ENCODE measurements around the gene SLC47A1. TPM values are rescaled to one million over a fixed set of nuclear protein-coding genes. Genes with fewer than 3 reads are reported as not detected.
"Not testable (repeated sequence)": the region's sequence is repeated elsewhere in the genome, so short reads cannot be mapped to it uniquely, and the experiment has no call there.

The SLC47A1 gene
- total and polyA plus RNA-seq, 8 donors, result 0.25 to 1.3 (median 0.81) TPM; not detected in 2

GRCh38 chr17:19520641-19521040 is 13.0 kb upstream of the SLC47A1 start:
- Histone ChIP-seq H3K4me3 (no peak overlapping the region), H3K36me3 (no peaks in the 10 kb centered on the region), H3K27me3 (no peaks in the 10 kb centered on the region), H3K4me1 (no peaks in the 10 kb centered on the region), H3K9me3 (no peaks in the 10 kb centered on the region), H3K27ac (no peak overlapping the region)
- intact Hi-C loops (cut with DNase I; ENCODE audit: low total_unique reads), result loop anchor here (10.0 kb wide), 1 partner anchor 114 kb away; no protein-coding TSS in a partner anchor
- TF ChIP-seq POLR2A (IDR thresholded peaks at IDR 0.05), result no peak
- DNase-seq, result no peak
- 87 to 89% (median 87%) methylated on average over 5 of the region's 5 CpGs for WGBS, 5 donors

GRCh38 chr17:19523690-19524089 is 10.0 kb upstream of the SLC47A1 start:
- Histone ChIP-seq H3K27me3 (no peaks in the 10 kb centered on the region), H3K36me3 (no peaks in the 10 kb centered on the region), H3K27ac (no peak overlapping the region), H3K4me1 (peaks cover 0 to 4% (median 0%) of the 10 kb centered on the region in 4 donors), H3K9me3 (no peaks in the 10 kb centered on the region), H3K4me3 (no peak overlapping the region)
- 75 to 87% (median 82%) methylated on average over 9 of the region's 9 CpGs for WGBS, 5 donors
- intact Hi-C loops (cut with DNase I; ENCODE audit: low total_unique reads), result loop anchor here (10.0 kb wide), 1 partner anchor 111 kb away; no protein-coding TSS in a partner anchor
- TF ChIP-seq POLR2A (IDR thresholded peaks at IDR 0.05) (no peak), EP300 (IDR thresholded peaks at IDR 0.05) (no peak)
- DNase-seq, result no peak

- DNase-seq, H3K9me3 ChIP-seq, H3K4me3 ChIP-seq, H3K27me3 ChIP-seq, H3K36me3 ChIP-seq, H3K4me1 ChIP-seq: not testable (repeated sequence)
- intact Hi-C loops (cut with DNase I; ENCODE audit: low total_unique reads), result loop anchor here (10.0 kb wide), 1 partner anchor 108 kb away; no protein-coding TSS in a partner anchor
- H3K27ac ChIP-seq, result peak overlapping the region in 1 of 5 donors; percentile 12
- WGBS, 5 donors, result 87 to 96% (median 91%) methylated on average over 4 of the region's 4 CpGs
Observed at GRCh38 chr17:19526950-19527349, 6.7 kb upstream of the SLC47A1 start.

- intact Hi-C loops (cut with DNase I; ENCODE audit: low total_unique reads), result no loop called here
- Histone ChIP-seq H3K27me3 (peaks cover 0 to 39% (median 24%) of the 10 kb centered on the region in 3 donors), H3K27ac (no peak overlapping the region), H3K36me3 (no peaks in the 10 kb centered on the region), H3K9me3 (no peaks in the 10 kb centered on the region), H3K4me3 (no peak overlapping the region), H3K4me1 (peaks cover 13 to 19% (median 17%) of the 10 kb centered on the region in 4 donors)
- TF ChIP-seq EP300 (IDR thresholded peaks at IDR 0.05) (no peak), POLR2AphosphoS5 (IDR thresholded peaks at IDR 0.05) (no peak), CTCF (IDR thresholded peaks at IDR 0.05) (no peak), POLR2A (IDR thresholded peaks at IDR 0.05) (no peak)
- DNase-seq, result no peak
- 77 to 91% (median 86%) methylated on average over 8 of the region's 8 CpGs for WGBS, 5 donors
Observed at GRCh38 chr17:19531780-19532501, 1.7 kb upstream of the SLC47A1 start.

GRCh38 chr17:19533036-19533717 is 477 bp upstream of the SLC47A1 start:
- WGBS, 5 donors, result 35 to 55% (median 43%) methylated on average over 20 to 30 of the region's 30 CpGs
- Histone ChIP-seq H3K27ac (no peak overlapping the region), H3K27me3 (peaks cover 0 to 39% (median 24%) of the 10 kb centered on the region in 3 donors), H3K9me3 (no peaks in the 10 kb centered on the region), H3K4me3 (peak overlapping the region; percentile 49 to 71 (median 59)), H3K36me3 (no peaks in the 10 kb centered on the region), H3K4me1 (peaks cover 16 to 19% (median 18%) of the 10 kb centered on the region in 4 donors)
- no peak for DNase-seq
- TF ChIP-seq CTCF (IDR thresholded peaks at IDR 0.05) (no peak), POLR2AphosphoS5 (IDR thresholded peaks at IDR 0.05) (no peak), POLR2A (IDR thresholded peaks at IDR 0.05) (no peak), EP300 (IDR thresholded peaks at IDR 0.05) (no peak)
- intact Hi-C loops (cut with DNase I; ENCODE audit: low total_unique reads), result no loop called here

Data from stomach (tissue), 9 donors.